OCI-LY7 (cell line): ENCODE results near the gene CGB5. TPM values are rescaled to one million over a fixed set of nuclear protein-coding genes. Genes with fewer than 3 reads are reported as not detected.
"Not testable (repeated sequence)": the region's sequence is repeated elsewhere in the genome, so short reads cannot be mapped to it uniquely, and the experiment has no call there.

Source experiments
- BruUV-seq: library from RNA; stranded (reverse); fragments of 400-500 nt; replicated peaks from 2 replicates; lab custom pipeline; 2021; lab: Mats Ljungman, UMichigan
- CTCF ChIA-PET: fragments of 300-600 bp; sonication (Branson Sonifier 250); formaldehyde crosslinking; loops from one replicate; lab custom pipeline; 2022; ENCODE audit warnings: antibody characterized with exemption; ENCODE audit not compliant: unreplicated experiment; lab: Charles Lee
- POLR2A ChIA-PET: fragments of 300-600 bp; sonication (Branson Sonifier 250); formaldehyde crosslinking; loops from one replicate; lab custom pipeline; 2022; ENCODE audit warnings: antibody characterized with exemption; lab: Charles Lee
- DNase-seq: peaks from one replicate; pipeline ENCODE4 v3.0.0-alpha.2; 2015; ENCODE audit warnings: low spot score
- H2AFZ ChIP-seq: fragments of 200-600 bp; sonication (generic), shearing (Covaris generic); 2 replicates; pipeline ENCODE4 v1.6.1; 2014; ENCODE audit warnings: mild to moderate bottlenecking, antibody characterized with exemption, low read length, moderate library complexity
- H3K27ac ChIP-seq: fragments of 200-600 bp; sonication (generic); 2 replicates; pipeline ENCODE4 v1.5.1; 2014; ENCODE audit warnings: mixed run types, low read depth, mild to moderate bottlenecking, moderate library complexity, low read length, inconsistent platforms; ENCODE audit not compliant: poor library complexity, severe bottlenecking
- H3K36me3 ChIP-seq: fragments of 200-600 bp; sonication (generic); 2 replicates; pipeline ENCODE4 v1.6.1; 2014; ENCODE audit warnings: mild to moderate bottlenecking, antibody characterized with exemption, low read length, moderate library complexity, mixed read lengths; ENCODE audit not compliant: insufficient read depth
- H3K4me1 ChIP-seq: fragments of 200-600 bp; sonication (generic); 2 replicates; pipeline ENCODE4 v1.5.1; 2014; ENCODE audit warnings: mild to moderate bottlenecking, low read length; ENCODE audit not compliant: insufficient read depth, poor library complexity, severe bottlenecking
- H3K4me2 ChIP-seq: fragments of 200-600 bp; sonication (generic); 2 replicates; pipeline ENCODE4 v1.6.1; 2014; ENCODE audit warnings: mild to moderate bottlenecking, low read length
- H3K4me3 ChIP-seq: fragments of 200-600 bp; sonication (generic); 2 replicates; pipeline ENCODE4 v1.5.1; 2014; ENCODE audit warnings: mild to moderate bottlenecking, low read depth, low read length; ENCODE audit not compliant: poor library complexity, severe bottlenecking
- H3K79me2 ChIP-seq: fragments of 200-600 bp; sonication (generic); 2 replicates; pipeline ENCODE4 v1.6.1; 2016; ENCODE audit warnings: low read depth, mild to moderate bottlenecking, low read length, moderate library complexity, mixed read lengths; ENCODE audit not compliant: insufficient read depth
- H3K9me2 ChIP-seq: fragments of 200-600 bp; sonication (generic); 2 replicates; pipeline ENCODE4 v1.6.1; 2016; ENCODE audit warnings: mild to moderate bottlenecking, low read length, mixed read lengths; ENCODE audit not compliant: insufficient read depth
- H3K9me3 ChIP-seq: fragments of 200-600 bp; sonication (generic); 2 replicates; pipeline ENCODE4 v1.6.1; 2014; ENCODE audit warnings: mild to moderate bottlenecking, mixed run types, low read length, mixed read lengths
- H4K20me1 ChIP-seq: fragments of 200-600 bp; sonication (generic); 2 replicates; pipeline ENCODE4 v1.6.1; 2014; ENCODE audit warnings: mild to moderate bottlenecking, antibody characterized with exemption, low read length, moderate library complexity, mixed read lengths; ENCODE audit not compliant: insufficient read depth
- EZH2phosphoT487 ChIP-seq: fragments of 200-600 bp; sonication (generic); IDR thresholded peaks from 2 replicates; pipeline ENCODE4 v1.6.1; 2018; ENCODE audit warnings: low read depth, borderline replicate concordance, mild to moderate bottlenecking, mixed run types, antibody characterized with exemption, low read length, moderate library complexity, mixed read lengths
- intact Hi-C: fragments of 100-400 bp; cut with micrococcal nuclease; formaldehyde crosslinking; loops from one replicate; pipeline ENCODE4 v1.10.0; 2022; ENCODE audit not compliant: unreplicated experiment
- total RNA-seq, 2 experiments: library from RNA; depleted of rRNA in 1 of 2; stranded (reverse); fragments of >200 nt in 1 of 2; shearing (Covaris generic) in 1 of 2; gene quantifications; 2 replicates each; pipeline ENCODE4 v1.2.3, GENCODE V29; 2014 to 2022
- TF ChIP-seq, protein P1 (sequence below): fragments of 200-600 bp; sonication (generic); conservative IDR thresholded peaks from 2 replicates; pipeline ENCODE4 v1.5.1; 2014; ENCODE audit warnings: mild to moderate bottlenecking, antibody characterized with exemption, low read length, moderate library complexity, mixed read lengths

CGB5 gene
- total RNA-seq, 2 experiments from 2014 or later, result not detected

DNA sequence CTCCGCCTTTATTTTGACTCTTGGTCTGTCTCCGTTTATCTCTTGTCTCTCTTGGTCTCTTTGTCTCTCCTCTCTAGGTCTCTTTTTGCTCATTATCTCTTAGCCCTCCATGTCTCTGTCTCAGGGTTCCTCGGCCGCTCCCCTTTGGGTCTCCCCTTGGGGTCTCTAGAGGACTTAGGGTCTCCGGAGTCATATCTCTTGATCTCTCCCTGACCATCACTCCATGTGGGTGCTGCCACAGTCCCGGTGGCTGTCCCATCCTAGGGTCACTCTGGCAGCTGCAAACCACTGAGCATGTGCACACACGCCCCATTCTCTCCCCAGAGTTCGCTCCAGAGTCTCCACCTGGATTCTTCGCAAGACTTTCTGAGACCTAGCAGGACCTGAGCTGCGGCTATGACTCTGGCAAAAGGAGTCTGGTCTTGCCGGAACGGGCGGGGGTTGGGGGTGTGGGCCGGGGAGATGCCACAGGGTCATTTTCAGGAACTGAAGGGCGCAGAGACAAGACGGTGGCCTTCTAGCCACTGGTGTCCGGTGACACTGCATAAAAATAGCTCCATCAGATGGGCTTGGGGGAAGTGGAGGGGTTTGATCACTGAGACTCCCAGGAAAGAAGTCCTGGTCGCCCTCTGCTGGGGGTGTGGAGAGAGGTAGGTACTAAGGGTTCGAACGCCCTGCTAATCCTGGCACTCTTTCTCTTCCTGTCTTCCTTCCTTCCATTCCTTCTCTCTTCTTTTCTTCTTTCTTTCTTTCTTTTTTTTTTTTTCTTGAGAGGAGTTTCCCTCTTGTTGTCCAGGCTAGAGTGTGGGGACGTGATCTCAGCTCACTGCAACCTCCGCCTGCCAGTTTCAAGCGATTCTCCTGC, 30.1 kb downstream of the CGB5 start:
- TF ChIP-seq, protein P1, sequence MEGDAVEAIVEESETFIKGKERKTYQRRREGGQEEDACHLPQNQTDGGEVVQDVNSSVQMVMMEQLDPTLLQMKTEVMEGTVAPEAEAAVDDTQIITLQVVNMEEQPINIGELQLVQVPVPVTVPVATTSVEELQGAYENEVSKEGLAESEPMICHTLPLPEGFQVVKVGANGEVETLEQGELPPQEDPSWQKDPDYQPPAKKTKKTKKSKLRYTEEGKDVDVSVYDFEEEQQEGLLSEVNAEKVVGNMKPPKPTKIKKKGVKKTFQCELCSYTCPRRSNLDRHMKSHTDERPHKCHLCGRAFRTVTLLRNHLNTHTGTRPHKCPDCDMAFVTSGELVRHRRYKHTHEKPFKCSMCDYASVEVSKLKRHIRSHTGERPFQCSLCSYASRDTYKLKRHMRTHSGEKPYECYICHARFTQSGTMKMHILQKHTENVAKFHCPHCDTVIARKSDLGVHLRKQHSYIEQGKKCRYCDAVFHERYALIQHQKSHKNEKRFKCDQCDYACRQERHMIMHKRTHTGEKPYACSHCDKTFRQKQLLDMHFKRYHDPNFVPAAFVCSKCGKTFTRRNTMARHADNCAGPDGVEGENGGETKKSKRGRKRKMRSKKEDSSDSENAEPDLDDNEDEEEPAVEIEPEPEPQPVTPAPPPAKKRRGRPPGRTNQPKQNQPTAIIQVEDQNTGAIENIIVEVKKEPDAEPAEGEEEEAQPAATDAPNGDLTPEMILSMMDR, result peak; percentile 52
- TF ChIP-seq EZH2phosphoT487, result no peak
- H3K9me2 ChIP-seq, result no peaks in the 10 kb centered on the region
- no peak overlapping the region for H3K27ac ChIP-seq
- no peaks in the 10 kb centered on the region for H3K36me3 ChIP-seq
- no peaks in the 10 kb centered on the region for H3K9me3 ChIP-seq
- H4K20me1 ChIP-seq, result no peaks in the 10 kb centered on the region
- ChIA-PET CTCF (no interaction called here), POLR2A (interaction anchor here (0.7 kb wide), 1 partner anchor 24 kb away, joined by 4 read pairs; no protein-coding TSS in a partner anchor)
- intact Hi-C loops, result no loop called here
- H3K4me2 ChIP-seq, result no peak overlapping the region
- no peaks in the 10 kb centered on the region for H3K79me2 ChIP-seq
- peak; percentile 19 for DNase-seq
- BruUV-seq, result no TSS peak
- no peak overlapping the region for H3K4me3 ChIP-seq
- H2AFZ ChIP-seq, result no peak overlapping the region
- H3K4me1 ChIP-seq, result no peaks in the 10 kb centered on the region

DNA sequence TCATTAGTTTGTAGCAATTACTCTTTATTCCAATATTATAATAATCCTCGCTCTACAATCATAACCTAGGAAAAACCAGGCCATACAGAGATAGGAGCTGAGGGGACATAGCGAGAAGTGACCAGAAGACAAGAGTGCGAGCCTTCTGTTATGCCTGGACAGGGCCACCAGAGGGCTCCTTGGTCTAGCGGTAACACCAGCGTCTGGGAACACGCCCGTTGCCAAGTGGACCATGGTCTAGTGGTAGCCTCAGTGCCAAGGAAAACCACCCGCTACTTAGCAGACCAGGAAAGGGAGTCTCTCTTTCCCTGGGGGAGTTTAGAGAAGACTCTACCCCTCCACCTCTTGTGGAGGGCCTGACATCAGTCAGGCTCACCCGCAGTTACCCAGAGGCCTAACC, 31.2 kb downstream of the CGB5 start:
- BruUV-seq, H2AFZ ChIP-seq, intact Hi-C loops: not testable (repeated sequence)

More for the DNA sequence above, 31.2 kb downstream of the CGB5 start:
- H3K9me2 ChIP-seq, H3K79me2 ChIP-seq, H3K4me1 ChIP-seq, H3K4me2 ChIP-seq, CTCF ChIA-PET, H3K9me3 ChIP-seq, H3K36me3 ChIP-seq, H3K27ac ChIP-seq, H4K20me1 ChIP-seq, H3K4me3 ChIP-seq: not testable (repeated sequence)
- POLR2A ChIA-PET, result interaction anchor here (0.7 kb wide), 1 partner anchor 23 kb away, joined by 4 read pairs; no protein-coding TSS in a partner anchor
- peak; percentile 40 for DNase-seq
- TF ChIP-seq, protein P1, result peak; percentile 59
